ENCODE results near the gene ETF1. TPM values are rescaled to one million over a fixed set of nuclear protein-coding genes. Genes with fewer than 3 reads are reported as not detected.
A peak's percentile ranks its signal among the peaks of the same experiment; 100 is the strongest.

The ETF1 gene
- total RNA-seq, 2 donors from 2014 or later: 67.6 to 115 TPM

- TF ChIP-seq CTCF (IDR thresholded peaks at IDR 0.05): no peak
- no peaks in the 10 kb centered on the region for H3K36me3 ChIP-seq
- H3K27ac ChIP-seq: no peak overlapping the region
- H3K4me1 ChIP-seq (ENCODE audit: control insufficient read depth in 1 of 2, low read depth in 2 of 2): no peaks in the 10 kb centered on the region
- H3K9me3 ChIP-seq: no peaks in the 10 kb centered on the region
- ATAC-seq (ENCODE audit: insufficient number of reproducible peaks, low FRiP score, low read depth) (no peak), DNase-seq (ENCODE audit: low spot score) (no peak)
- H3K27me3 ChIP-seq (replicated peaks; ENCODE audit: insufficient read depth): no peaks in the 10 kb centered on the region
- no peak overlapping the region for H3K4me3 ChIP-seq
Measured at GRCh38 chr5:138580777-138581176, 37.7 kb upstream of the ETF1 start.

- ATAC-seq (ENCODE audit: insufficient number of reproducible peaks, low FRiP score, low read depth) (no peak), DNase-seq (ENCODE audit: low spot score) (no peak)
- Histone ChIP-seq H3K27ac (no peak overlapping the region), H3K36me3 (no peaks in the 10 kb centered on the region), H3K4me3 (no peak overlapping the region), H3K9me3 (no peaks in the 10 kb centered on the region), H3K27me3 (replicated peaks; ENCODE audit: insufficient read depth) (no peaks in the 10 kb centered on the region), H3K4me1 (ENCODE audit: control insufficient read depth in 1 of 2, low read depth in 2 of 2) (no peaks in the 10 kb centered on the region)
- TF ChIP-seq CTCF (IDR thresholded peaks at IDR 0.05): no peak
Measured at GRCh38 chr5:138580001-138580400, 37.0 kb upstream of the ETF1 start.

GRCh38 chr5:138579517-138579863 is 36.5 kb upstream of the ETF1 start:
- H3K9me3 ChIP-seq: no peaks in the 10 kb centered on the region
- no peaks in the 10 kb centered on the region for H3K36me3 ChIP-seq
- TF ChIP-seq CTCF (IDR thresholded peaks at IDR 0.05): no peak
- ATAC-seq (ENCODE audit: insufficient number of reproducible peaks, low FRiP score, low read depth): no peak
- H3K27ac ChIP-seq: no peak overlapping the region
- H3K27me3 ChIP-seq (replicated peaks; ENCODE audit: insufficient read depth): no peaks in the 10 kb centered on the region
- H3K4me1 ChIP-seq (ENCODE audit: control insufficient read depth in 1 of 2, low read depth in 2 of 2): peaks cover 2% of the 10 kb centered on the region in 2 donors
- no peak overlapping the region for H3K4me3 ChIP-seq
- no peak for DNase-seq (ENCODE audit: low spot score)

GRCh38 chr5:138577452-138577851 is 34.4 kb upstream of the ETF1 start:
- ATAC-seq (ENCODE audit: insufficient number of reproducible peaks, low FRiP score, low read depth): no peak

DNA sequence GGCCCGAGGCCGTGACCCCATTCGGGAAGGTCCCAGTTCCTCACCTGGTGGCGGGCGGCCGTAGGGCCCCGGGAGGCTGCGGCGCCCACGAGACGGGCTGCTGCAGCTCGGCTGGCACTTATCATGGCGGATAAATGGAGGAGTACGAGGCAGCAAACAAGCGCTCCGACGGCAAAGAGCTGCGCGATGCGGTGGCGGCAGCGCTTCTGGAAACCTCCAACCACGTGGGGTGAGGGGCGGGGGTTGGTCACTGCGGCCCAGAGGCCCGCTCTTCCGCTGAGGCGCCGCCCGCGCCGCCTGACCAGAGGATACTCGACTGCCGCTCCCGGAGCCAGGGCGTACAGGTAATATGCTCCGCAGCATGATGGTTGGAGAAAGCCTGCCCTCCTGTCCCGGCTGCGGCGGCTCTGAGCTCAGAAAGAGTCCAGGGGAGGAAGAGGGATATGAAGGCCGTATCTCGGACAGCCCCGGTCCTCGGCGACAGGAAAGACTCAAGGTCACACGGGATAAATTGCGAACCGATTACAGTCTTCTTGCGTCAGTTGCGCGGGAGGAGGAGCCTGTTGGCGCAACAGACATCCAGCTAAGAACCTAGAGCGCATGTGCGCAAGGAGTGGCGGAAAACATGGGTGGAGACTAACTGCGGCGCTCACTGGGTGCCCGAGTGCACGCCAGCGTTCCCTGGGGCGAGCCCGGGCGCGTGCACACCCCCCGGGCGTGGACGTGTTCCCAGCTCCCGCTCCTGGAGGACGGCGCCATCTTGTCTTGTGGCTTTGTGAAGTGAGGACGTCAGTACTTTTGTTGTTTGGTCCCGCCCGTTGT is 32.4 kb upstream of the ETF1 start, which contains the start of gene HSPA9:
TSS of gene HSPA9 (minus strand) at position 208 of the 822 bp plus-strand sequence. CDS start at position 125, 83 bp downstream.
- Histone ChIP-seq H3K4me1 (ENCODE audit: control insufficient read depth in 1 of 2, low read depth in 2 of 2) (peaks cover 11 to 23% of the 10 kb centered on the region in 2 donors), H3K27ac (peak within 1 kb of the TSS; percentile 98), H3K9me3 (no peaks in the 10 kb centered on the region), H3K27me3 (replicated peaks; ENCODE audit: insufficient read depth) (no peaks in the 10 kb centered on the region), H3K4me3 (peak within 1 kb of the TSS; percentile 98), H3K36me3 (peaks cover 24% of the 10 kb centered on the region)
- peak; percentile 34 for TF ChIP-seq CTCF (IDR thresholded peaks at IDR 0.05)
- DNase-seq (ENCODE audit: low spot score): peak; percentile 96
- ATAC-seq (ENCODE audit: insufficient number of reproducible peaks, low FRiP score, low read depth): peak; percentile 96

More at GRCh38 chr5:138577452-138577851, 34.4 kb upstream of the ETF1 start:
- Histone ChIP-seq H3K36me3 (peaks cover 10% of the 10 kb centered on the region), H3K27ac (no peak overlapping the region), H3K9me3 (no peaks in the 10 kb centered on the region), H3K27me3 (replicated peaks; ENCODE audit: insufficient read depth) (no peaks in the 10 kb centered on the region), H3K4me3 (no peak overlapping the region), H3K4me1 (ENCODE audit: control insufficient read depth in 1 of 2, low read depth in 2 of 2) (peaks cover 11 to 22% of the 10 kb centered on the region in 2 donors)
- TF ChIP-seq CTCF (IDR thresholded peaks at IDR 0.05): no peak
- DNase-seq (ENCODE audit: low spot score): no peak

All from thoracic aorta (tissue), 2 donors.